IMR-90 (cell line): Measurements from ENCODE around the gene ANXA4.

Source experiments
- POLR2A ChIP-seq: IDR thresholded peaks from 2 replicates; pipeline ENCODE4 v1.6.1; 2012; ENCODE audit warnings: mild to moderate bottlenecking, low read depth, low read length
- SMC3 ChIP-seq: fragments of 150-350 bp; IDR thresholded peaks from 2 replicates; pipeline ENCODE4 v1.6.1; 2016; ENCODE audit warnings: low read depth, mild to moderate bottlenecking, antibody characterized with exemption, low read length, moderate library complexity
- TF ChIP-seq, protein P1 (sequence below): conservative IDR thresholded peaks from 2 replicates; pipeline ENCODE4 v1.5.1; 2012; ENCODE audit warnings: mild to moderate bottlenecking, low read depth, low read length, improper control_type of control experiment

DNA sequence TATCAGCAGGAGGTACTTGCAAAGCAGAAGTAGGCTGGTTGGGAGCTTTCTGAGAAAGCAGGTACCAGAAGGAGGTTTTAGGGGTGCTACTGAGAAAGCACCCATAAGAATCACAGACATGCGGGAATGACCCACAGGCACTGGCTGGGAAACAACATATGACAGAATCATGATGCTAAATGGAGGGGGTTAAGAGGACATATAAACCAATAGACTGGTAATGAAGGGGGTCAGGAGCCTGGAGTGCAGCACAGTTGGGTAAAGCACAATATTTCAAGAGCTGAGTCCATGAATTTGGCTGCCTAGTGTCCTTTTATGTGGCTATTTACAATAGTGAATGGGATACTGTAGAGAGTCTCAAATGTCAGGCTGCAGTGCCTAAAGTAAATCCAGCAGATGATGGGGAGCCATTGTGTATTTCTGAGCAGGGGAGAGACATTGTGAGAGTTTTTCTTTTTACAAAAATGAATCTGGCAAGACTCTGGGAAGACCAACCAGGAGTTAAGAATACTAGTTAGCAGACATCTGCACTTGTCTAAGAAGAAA, 59.9 kb downstream of the ANXA4 start:
- TF ChIP-seq POLR2A (no peak), SMC3 (no peak)
- TF ChIP-seq, protein P1, sequence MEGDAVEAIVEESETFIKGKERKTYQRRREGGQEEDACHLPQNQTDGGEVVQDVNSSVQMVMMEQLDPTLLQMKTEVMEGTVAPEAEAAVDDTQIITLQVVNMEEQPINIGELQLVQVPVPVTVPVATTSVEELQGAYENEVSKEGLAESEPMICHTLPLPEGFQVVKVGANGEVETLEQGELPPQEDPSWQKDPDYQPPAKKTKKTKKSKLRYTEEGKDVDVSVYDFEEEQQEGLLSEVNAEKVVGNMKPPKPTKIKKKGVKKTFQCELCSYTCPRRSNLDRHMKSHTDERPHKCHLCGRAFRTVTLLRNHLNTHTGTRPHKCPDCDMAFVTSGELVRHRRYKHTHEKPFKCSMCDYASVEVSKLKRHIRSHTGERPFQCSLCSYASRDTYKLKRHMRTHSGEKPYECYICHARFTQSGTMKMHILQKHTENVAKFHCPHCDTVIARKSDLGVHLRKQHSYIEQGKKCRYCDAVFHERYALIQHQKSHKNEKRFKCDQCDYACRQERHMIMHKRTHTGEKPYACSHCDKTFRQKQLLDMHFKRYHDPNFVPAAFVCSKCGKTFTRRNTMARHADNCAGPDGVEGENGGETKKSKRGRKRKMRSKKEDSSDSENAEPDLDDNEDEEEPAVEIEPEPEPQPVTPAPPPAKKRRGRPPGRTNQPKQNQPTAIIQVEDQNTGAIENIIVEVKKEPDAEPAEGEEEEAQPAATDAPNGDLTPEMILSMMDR: no peak
